Nephron progenitor cell (in vitro differentiated cells): ENCODE measurements around the gene MICU2.

ENCODE experiments used
- DNase-seq: peaks from one replicate; pipeline ENCODE4 v3.0.0; 2021
- H3K27ac Mint-ChIP-seq: 2 replicates; pipeline ENCODE4 v1.8.0; 2021; ENCODE audit warnings: mild to moderate bottlenecking, moderate library complexity, mixed read lengths
- H3K27me3 Mint-ChIP-seq: 2 replicates; pipeline ENCODE4 v1.8.0; 2021; ENCODE audit warnings: mild to moderate bottlenecking, low read depth, mixed read lengths; ENCODE audit not compliant: poor library complexity
- H3K36me3 Mint-ChIP-seq: 2 replicates; pipeline ENCODE4 v1.8.0; 2021; ENCODE audit warnings: low read depth, mixed read lengths
- H3K4me1 Mint-ChIP-seq: 2 replicates; pipeline ENCODE4 v1.8.0; 2021; ENCODE audit warnings: mixed read lengths
- H3K4me3 Mint-ChIP-seq: 2 replicates; pipeline ENCODE4 v1.8.0; 2021; ENCODE audit warnings: mild to moderate bottlenecking, moderate library complexity, mixed read lengths
- H3K9me3 Mint-ChIP-seq: 2 replicates; pipeline ENCODE4 v1.8.0; 2021; ENCODE audit warnings: mild to moderate bottlenecking, moderate library complexity, mixed read lengths
- CTCF ChIP-seq: fragments of 200-600 bp; sonication (generic); IDR thresholded peaks from 2 replicates; pipeline ENCODE4 v1.5.0; 2021; ENCODE audit warnings: antibody characterized with exemption

Gene MICU2

GRCh38 chr13:21548577-21548976, 55.4 kb downstream of the MICU2 start:
- Mint-ChIP-seq H3K27ac (no peak overlapping the region), H3K9me3 (peaks cover 22% of the 10 kb centered on the region), H3K4me1 (no peaks in the 10 kb centered on the region), H3K27me3 (no peaks in the 10 kb centered on the region), H3K36me3 (peaks cover 42% of the 10 kb centered on the region), H3K4me3 (no peak overlapping the region)
- no peak for DNase-seq
- no peak for TF ChIP-seq CTCF

DNA sequence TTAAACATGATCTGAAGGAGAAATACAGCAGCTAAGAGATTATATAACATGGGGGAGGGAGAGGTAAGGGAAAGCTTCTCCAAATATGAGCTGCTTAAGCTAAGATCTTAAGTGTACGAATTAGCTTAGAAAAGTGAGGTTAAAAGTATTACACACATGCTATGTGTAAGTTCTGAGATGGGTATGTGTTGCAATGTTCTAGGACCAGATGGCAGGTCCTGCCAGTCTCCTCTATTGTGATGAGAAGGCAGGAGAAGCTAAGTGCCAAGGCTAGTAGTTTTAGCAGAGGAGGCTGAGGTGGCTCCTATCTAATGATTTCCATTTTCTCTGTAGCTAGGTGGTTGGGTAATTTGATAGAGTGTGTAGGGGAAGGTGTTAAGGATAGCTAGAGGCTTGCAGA, 57.6 kb downstream of the MICU2 start:
- TF ChIP-seq CTCF = no peak
- H3K9me3 Mint-ChIP-seq = peaks cover 8% of the 10 kb centered on the region
- DNase-seq = no peak
- no peaks in the 10 kb centered on the region for H3K27me3 Mint-ChIP-seq
- H3K4me3 Mint-ChIP-seq = no peak overlapping the region
- H3K36me3 Mint-ChIP-seq = peaks cover 30% of the 10 kb centered on the region
- H3K4me1 Mint-ChIP-seq = no peaks in the 10 kb centered on the region
- peak overlapping the region; percentile 40 for H3K27ac Mint-ChIP-seq

DNA sequence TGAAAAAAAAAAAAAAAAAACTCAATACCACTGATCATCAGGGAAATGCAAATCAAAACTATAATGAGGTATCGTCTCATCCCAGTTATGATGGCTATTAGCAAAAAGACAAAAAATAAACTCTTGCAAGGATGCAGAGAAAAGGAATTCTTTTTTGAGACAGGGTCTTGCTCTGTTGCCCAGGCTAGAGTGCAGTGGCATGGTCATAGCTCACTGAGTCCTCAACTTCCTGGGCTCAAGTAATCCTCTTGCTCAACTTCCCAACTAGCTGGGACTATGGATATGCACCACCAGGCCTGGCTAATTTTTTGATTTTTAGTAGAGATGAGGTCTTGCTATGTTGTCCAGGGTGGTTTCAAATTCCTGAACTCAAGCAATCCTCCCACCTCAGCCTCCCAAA, 59.5 kb downstream of the MICU2 start:
- Mint-ChIP-seq H3K27me3 (no peaks in the 10 kb centered on the region), H3K4me3 (no peak overlapping the region), H3K9me3 (peaks cover 3% of the 10 kb centered on the region), H3K27ac (no peak overlapping the region), H3K36me3 (peaks cover 32% of the 10 kb centered on the region), H3K4me1 (no peaks in the 10 kb centered on the region)
- no peak for TF ChIP-seq CTCF
- DNase-seq = no peak

DNA sequence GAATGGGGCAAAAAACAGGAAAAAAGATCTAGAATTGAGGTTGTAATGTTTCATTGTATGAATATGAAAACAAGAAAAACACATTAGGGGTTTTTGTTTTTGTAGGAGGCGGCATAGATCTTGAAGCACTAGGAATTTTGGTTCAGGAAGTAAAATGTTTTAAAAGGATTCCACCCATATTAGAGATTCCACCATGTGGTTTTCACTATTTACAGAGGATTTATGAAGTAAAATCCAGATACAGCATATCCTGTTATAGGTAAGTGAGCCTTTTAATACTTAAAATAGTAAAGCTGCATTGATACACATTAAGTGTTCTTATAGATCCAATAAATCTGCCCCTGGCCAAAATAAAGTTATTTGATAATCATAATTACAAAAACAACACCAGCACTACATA, 61.4 kb downstream of the MICU2 start:
- no peaks in the 10 kb centered on the region for H3K4me1 Mint-ChIP-seq
- no peaks in the 10 kb centered on the region for H3K27me3 Mint-ChIP-seq
- H3K36me3 Mint-ChIP-seq = peaks cover 52% of the 10 kb centered on the region
- TF ChIP-seq CTCF = no peak
- DNase-seq = no peak
- H3K4me3 Mint-ChIP-seq = no peak overlapping the region
- H3K9me3 Mint-ChIP-seq = peaks cover 3% of the 10 kb centered on the region
- no peak overlapping the region for H3K27ac Mint-ChIP-seq

- Mint-ChIP-seq H3K27me3 (no peaks in the 10 kb centered on the region), H3K27ac (no peak overlapping the region), H3K9me3 (peaks cover 3% of the 10 kb centered on the region), H3K4me3 (no peak overlapping the region), H3K4me1 (no peaks in the 10 kb centered on the region), H3K36me3 (peaks cover 55% of the 10 kb centered on the region)
- DNase-seq = no peak
- no peak for TF ChIP-seq CTCF
Measured at GRCh38 chr13:21541980-21542379, 62.0 kb downstream of the MICU2 start.

DNA sequence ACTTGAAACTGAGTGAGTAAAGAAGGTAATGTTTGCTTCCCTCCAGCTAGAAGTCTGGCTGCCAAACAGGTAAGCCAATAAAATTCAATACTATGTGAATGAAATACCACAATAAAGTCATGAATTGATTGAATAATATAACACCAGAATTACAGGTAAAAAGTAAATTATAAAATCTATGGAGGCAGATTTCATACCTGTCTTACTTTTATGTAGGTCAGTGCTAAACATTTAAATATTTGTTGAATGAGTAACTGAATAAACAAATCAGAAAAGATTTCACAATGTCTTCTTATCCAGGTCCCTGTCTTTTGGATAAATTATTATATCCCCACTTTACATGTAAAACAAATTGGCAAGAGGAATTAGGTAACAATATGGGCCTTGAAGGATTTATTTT, 62.7 kb downstream of the MICU2 start:
- no peak for DNase-seq
- Mint-ChIP-seq H3K9me3 (peaks cover 3% of the 10 kb centered on the region), H3K4me1 (no peaks in the 10 kb centered on the region), H3K36me3 (peaks cover 62% of the 10 kb centered on the region), H3K27ac (no peak overlapping the region), H3K4me3 (no peak overlapping the region), H3K27me3 (no peaks in the 10 kb centered on the region)
- no peak for TF ChIP-seq CTCF
